Endothelial cell (in vitro differentiated cells): ENCODE measurements around the gene SLC49A4. TPM values are rescaled to one million over a fixed set of nuclear protein-coding genes. Genes with fewer than 3 reads are reported as not detected.

Experiments
- DNase-seq: peaks from one replicate; pipeline ENCODE4 v3.0.0; 2021; ENCODE audit warnings: low spot score
- H3K27ac Mint-ChIP-seq: one replicate; pipeline ENCODE4 v1.8.0; 2021; ENCODE audit warnings: mixed read lengths, inconsistent platforms; ENCODE audit not compliant: unreplicated experiment
- H3K27me3 Mint-ChIP-seq: one replicate; pipeline ENCODE4 v1.8.0; 2021; ENCODE audit warnings: mild to moderate bottlenecking, moderate library complexity, mixed read lengths, inconsistent platforms; ENCODE audit not compliant: unreplicated experiment
- H3K36me3 Mint-ChIP-seq: one replicate; pipeline ENCODE4 v1.8.0; 2021; ENCODE audit warnings: mild to moderate bottlenecking, low read depth, mixed read lengths, inconsistent platforms; ENCODE audit not compliant: unreplicated experiment
- H3K4me1 Mint-ChIP-seq: one replicate; pipeline ENCODE4 v1.8.0; 2021; ENCODE audit warnings: mild to moderate bottlenecking, mixed read lengths, inconsistent platforms; ENCODE audit not compliant: unreplicated experiment
- H3K4me3 Mint-ChIP-seq: one replicate; pipeline ENCODE4 v1.8.0; 2021; ENCODE audit warnings: mild to moderate bottlenecking, mixed read lengths, inconsistent platforms; ENCODE audit not compliant: unreplicated experiment
- H3K9me3 Mint-ChIP-seq: one replicate; pipeline ENCODE4 v1.8.0; 2021; ENCODE audit warnings: mixed read lengths, inconsistent platforms; ENCODE audit not compliant: unreplicated experiment
- CTCF ChIP-seq: fragments of 200-600 bp; sonication (generic); IDR thresholded peaks from one replicate; pipeline ENCODE4 v1.5.0; 2021; ENCODE audit warnings: antibody characterized with exemption; ENCODE audit not compliant: unreplicated experiment
- total RNA-seq: library from RNA; stranded (reverse); fragmentation: NEBNext Ultra II Directional; extraction: Animal tissue kit (Norgen Biotek cat#: 25700); gene quantifications from one replicate; pipeline ENCODE4 v1.2.1, GENCODE V29; 2021; ENCODE audit not compliant: unreplicated experiment

SLC49A4 gene
- total RNA-seq, 1 donor from 2014 or later, result 10.2 TPM

- no peak overlapping the region for H3K27ac Mint-ChIP-seq
- no peaks in the 10 kb centered on the region for H3K36me3 Mint-ChIP-seq
- H3K4me1 Mint-ChIP-seq, result no peaks in the 10 kb centered on the region
- no peaks in the 10 kb centered on the region for H3K9me3 Mint-ChIP-seq
- no peak overlapping the region for H3K4me3 Mint-ChIP-seq
- no peak for DNase-seq
- peaks cover 3% of the 10 kb centered on the region for H3K27me3 Mint-ChIP-seq
- no peak for TF ChIP-seq CTCF
Measured at GRCh38 chr3:122908251-122908650, 113.4 kb downstream of the SLC49A4 start.

- no peak for TF ChIP-seq CTCF
- Mint-ChIP-seq H3K4me3 (no peak overlapping the region), H3K4me1 (no peaks in the 10 kb centered on the region), H3K27ac (no peak overlapping the region), H3K27me3 (peaks cover 4% of the 10 kb centered on the region), H3K9me3 (no peaks in the 10 kb centered on the region), H3K36me3 (no peaks in the 10 kb centered on the region)
- DNase-seq, result no peak
Measured at GRCh38 chr3:122911901-122912300, 117.0 kb downstream of the SLC49A4 start.

GRCh38 chr3:122912772-122913538 is 118.1 kb downstream of the SLC49A4 start:
- DNase-seq, result no peak
- Mint-ChIP-seq H3K27ac (no peak overlapping the region), H3K9me3 (no peaks in the 10 kb centered on the region), H3K27me3 (peaks cover 9% of the 10 kb centered on the region), H3K4me3 (no peak overlapping the region), H3K36me3 (no peaks in the 10 kb centered on the region), H3K4me1 (no peaks in the 10 kb centered on the region)
- TF ChIP-seq CTCF, result no peak

- Mint-ChIP-seq H3K9me3 (no peaks in the 10 kb centered on the region), H3K4me1 (no peaks in the 10 kb centered on the region), H3K27me3 (peaks cover 9% of the 10 kb centered on the region), H3K27ac (no peak overlapping the region), H3K4me3 (no peak overlapping the region), H3K36me3 (no peaks in the 10 kb centered on the region)
- DNase-seq, result no peak
- TF ChIP-seq CTCF, result no peak
Measured at GRCh38 chr3:122913539-122914100, 118.8 kb downstream of the SLC49A4 start.
